Epidermal melanocyte (primary cell): ENCODE data around the gene ACOT12.
"Not testable (repeated sequence)": the region's sequence is repeated elsewhere in the genome, so short reads cannot be mapped to it uniquely, and the experiment has no call there.

Source experiments
- DNase-seq: peaks from one replicate; pipeline ENCODE4 v3.0.0; 2011; ENCODE audit warnings: low spot score; ENCODE audit not compliant: insufficient read length

ACOT12 gene

GRCh38 chr5:81294021-81294420 is 99.9 kb downstream of the ACOT12 start:
- not testable (repeated sequence) for DNase-seq

DNA sequence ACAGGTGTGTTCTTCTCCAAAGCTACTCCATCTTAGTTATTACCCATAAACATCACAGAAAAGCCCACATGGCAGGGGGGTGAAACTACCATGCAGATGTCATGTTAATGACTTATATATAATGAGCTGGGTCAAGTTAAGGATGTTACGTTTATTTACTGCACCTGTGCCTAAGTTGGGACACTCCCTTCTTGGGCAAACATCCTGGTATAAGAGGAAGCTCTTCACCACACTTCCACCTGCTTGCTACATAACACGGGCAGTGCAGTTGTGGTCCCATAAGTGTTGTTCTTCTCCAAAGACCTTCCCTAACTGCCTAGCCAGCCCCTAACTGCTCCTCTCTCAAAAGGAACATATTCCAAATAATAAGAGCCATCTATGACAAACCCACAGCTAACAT is 101.8 kb downstream of the ACOT12 start:
- DNase-seq = no peak

DNA sequence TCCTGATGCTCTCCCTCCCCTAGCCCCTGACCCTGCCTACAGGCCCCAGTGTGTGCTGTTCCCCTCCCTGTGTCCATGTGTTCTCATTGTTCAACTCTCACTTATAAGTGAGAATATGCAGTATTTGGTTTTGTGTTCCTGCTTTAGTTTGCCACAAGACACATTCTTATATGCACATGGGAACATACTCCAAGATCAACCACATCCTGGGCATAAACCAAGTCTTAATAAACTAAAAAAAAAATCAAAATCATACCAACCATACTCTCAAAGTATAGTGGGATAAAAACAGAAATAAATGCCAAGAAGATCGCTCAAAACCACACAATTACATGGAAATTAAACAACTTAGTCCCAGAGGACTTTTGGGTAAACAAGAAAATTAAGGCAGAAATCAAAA is 103.8 kb downstream of the ACOT12 start:
- no peak for DNase-seq

- DNase-seq = no peak
Observed at GRCh38 chr5:81288021-81288433, 105.9 kb downstream of the ACOT12 start.

GRCh38 chr5:81286059-81286617 is 107.8 kb downstream of the ACOT12 start:
- no peak for DNase-seq

DNA sequence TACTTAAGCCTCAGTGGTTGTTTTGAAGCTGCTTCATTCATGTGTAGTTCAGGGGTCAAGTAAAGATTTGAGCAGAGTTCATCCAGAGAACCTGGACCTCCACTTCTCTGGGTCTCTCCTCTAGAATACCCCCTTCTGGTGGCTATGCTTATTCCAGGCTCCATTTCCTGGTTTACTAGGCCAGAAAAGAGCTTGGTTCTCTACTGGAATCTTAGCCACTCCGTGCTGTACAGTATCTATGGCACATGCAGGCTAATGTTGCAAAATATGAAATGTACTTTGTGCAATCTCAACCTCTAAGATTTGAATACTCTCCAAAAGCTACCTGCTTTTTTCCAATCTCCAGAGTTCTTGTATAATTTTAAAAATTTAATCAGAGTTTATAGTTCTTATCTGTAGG is 110.0 kb downstream of the ACOT12 start:
- no peak for DNase-seq
